Kasumi-1 (cell line): ENCODE data around the gene PNCK.
"Not testable (repeated sequence)": the region's sequence is repeated elsewhere in the genome, so short reads cannot be mapped to it uniquely, and the experiment has no call there.

Experiments used
- DNase-seq, 2 experiments: peaks; one replicate each; lab custom pipeline; 2025; lab: John Stamatoyannopoulos, UW

Gene PNCK

DNA sequence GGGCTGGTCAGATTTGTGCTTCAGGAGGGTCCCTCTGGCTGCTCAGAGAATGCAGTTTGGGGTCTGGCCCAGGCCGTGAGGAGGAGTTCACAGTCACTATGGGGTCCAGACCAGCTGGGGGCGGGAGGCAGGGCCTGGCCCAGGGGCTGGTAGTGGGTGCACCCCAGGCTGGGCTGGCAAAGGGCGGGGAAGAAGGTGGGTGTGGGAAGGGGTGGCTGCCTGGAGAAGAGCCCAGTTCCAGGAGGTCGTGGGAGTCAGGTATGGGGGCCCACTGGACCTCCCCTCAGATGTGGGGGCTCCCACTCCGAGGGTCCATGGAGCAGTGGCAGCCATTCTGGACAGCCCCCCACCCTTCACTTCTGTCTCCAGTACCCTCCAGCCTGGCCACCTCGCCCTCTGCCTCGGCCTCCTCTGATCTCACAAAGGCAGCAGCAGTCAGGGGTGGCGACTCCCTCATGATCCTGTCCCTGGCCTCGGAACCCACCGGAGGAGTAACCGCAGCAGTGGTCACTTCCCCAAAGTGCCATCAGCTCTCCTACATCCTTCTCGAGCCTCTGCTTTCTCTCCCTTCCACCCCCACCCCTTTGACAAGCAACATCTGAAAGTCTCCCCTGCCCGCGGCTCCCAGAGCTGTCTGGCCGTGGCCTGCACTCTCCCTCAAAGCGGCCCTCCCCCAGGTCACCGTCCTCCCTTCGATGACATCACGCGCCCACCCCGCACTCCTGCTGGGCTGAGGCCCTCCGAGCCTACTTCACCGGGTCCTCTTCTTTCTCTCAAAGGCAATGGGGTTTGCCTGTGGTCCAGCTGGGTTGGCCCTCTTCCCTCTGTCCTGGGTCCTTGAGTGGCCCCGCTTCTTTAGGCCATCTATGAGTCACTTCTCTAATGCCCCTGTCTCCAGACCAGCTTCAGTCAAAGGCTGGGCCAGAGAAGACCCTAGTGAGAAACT, 12.4 kb upstream of the PNCK start:
- DNase-seq = no peak

- no peak for DNase-seq
Observed at GRCh38 chrX:153685156-153685536, 11.5 kb upstream of the PNCK start.

DNA sequence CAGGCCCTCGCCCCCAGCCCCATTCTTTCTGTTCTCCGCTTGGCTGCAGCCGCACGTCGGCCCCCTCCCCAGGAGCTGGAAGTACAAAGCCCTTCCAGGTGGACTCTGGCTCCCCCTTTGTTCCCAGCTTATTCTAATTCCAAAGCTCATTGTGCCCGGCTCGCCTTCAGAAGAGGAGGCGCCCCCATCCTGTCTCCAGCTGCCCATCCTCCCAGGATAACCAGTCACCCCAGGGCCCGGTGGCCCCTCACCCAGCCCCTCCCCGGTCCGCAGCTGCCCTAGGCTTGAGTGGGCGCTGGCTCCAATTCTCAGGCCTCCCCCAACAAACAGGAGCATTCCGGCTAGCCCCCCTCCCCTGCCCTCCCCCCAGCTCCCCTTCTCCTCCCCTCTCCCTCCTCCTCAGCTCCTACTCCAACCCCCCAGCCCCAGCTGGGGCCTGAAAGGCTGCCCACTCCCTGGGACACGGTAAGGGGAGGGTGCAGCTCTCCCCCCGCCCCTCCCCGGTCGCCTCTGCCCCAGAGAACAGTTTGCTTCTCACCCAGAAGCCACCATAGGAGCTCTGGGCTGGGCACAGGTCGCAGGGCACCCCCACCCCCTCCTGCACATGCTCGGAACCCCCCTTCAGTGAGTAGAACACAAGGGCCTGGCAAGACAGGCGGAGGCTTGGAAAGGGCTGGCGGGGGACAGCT, 11.0 kb upstream of the PNCK start:
- no peak for DNase-seq

- not testable (repeated sequence) for DNase-seq
Observed at GRCh38 chrX:153683486-153683885, 9.9 kb upstream of the PNCK start.

GRCh38 chrX:153681175-153681574, 7.6 kb upstream of the PNCK start:
- no peak for DNase-seq

DNA sequence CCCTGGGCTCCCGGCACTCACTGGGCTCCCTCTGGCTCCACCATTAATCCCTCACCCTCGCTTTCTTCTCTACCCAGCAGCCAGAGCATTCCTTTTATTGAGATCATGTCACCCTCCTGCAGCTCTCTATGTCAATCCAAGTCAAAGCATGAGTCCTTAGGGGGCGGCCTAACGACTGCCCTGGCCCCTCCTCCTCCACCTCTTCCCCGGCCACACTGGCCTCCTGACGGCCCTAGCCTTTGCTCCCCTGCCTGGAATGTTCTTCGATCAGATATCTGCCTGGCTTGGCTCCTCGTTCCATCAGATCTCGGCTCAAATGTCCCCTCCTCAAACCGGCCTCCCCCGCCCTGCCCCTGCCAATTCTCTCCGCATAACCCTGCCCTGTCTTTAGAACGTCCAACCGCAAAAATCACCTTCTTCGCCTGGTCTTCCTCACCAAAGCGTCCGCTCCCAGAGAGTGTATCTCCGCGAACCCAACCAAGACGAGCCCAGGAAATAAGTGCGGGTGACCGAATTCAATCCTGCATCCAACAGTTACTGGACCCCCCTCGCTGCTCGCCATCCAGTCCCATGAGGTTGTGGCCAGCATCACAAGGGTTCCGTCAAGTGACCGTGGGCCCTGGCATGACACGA, 722 bp upstream of the PNCK start:
- no peak for DNase-seq

DNA sequence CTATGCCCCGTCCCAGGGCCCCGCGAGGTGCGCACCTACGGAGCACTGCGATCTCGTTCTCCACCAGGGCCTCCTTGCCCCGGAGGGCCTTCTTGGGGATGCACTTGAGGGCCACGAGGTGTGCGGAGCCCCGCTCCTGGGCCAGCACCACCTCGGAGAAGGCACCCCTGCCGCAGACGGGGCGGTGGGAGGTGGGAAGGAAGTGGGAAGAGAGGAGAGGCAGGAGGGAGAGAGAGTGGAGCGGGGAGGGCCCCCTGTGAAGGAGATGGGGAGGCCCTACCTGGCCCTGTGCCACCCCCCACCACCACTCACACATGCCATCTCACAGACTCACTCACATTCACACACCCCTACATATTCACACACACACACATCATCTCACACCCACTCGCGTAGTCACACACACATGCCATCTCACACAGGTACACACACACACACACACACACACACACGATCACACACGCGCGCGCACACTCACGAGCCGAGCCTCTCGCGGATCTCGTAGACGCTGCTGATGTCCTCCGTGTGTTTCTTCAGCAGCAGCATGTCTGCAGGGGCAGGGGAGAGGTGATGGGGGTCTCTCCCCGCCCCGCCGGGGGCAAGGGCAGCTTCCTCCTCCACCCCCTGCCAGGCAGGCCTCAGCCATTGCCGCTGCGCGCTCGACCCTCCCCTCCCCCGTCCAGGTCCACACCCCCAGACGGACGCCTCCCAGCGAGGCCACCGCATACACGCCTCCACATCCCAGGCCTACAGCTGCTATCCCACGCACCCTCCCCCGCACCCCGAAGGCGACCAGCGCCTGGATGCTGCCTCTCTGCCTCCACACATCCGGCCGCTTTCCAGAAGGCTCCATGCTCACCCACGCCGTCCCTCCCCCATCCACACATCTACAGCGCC, 834 bp downstream of the PNCK start:
- no peak for DNase-seq

- no peak for DNase-seq
Observed at GRCh38 chrX:153671589-153672530, 1.8 kb downstream of the PNCK start.

DNA sequence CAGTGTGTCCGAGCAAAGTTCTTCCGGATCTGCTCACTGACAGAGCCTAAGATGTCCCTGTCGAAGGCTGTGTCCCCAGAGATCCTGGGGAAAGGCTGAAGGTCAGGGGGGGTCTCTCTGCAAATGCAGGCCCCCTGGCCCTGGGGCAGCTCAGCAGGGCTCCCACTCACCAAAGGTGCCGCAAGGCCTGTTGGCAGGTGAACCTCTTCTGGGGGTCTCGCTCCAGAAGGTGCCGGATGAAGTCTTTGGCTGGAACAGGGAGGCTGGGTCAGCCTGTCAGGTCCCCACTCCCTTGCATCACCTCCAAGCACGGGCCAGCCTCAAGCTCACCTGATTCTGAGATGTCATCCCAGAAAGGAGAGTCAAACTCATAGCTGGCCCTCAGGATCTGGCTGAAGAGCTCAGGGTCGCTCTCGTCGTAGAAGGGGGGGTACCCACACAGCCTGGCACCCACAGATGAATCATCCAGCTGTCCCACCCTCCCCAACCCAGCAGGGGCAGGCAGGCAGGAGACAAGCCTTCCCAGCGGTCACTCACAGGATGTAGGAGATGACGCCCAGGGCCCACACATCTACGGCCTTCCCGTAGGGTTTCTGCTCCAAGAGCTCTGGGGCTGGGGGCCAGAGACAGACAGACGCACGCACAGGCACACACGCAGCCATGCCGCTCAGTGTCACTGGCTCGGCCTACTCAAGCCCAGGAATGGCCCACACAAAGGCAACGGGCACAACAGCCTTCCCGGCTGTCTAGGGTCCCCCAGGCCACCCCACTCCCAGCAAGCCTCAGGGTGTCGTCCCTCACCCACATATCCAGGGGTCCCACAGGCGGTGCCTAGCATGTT, 2.6 kb downstream of the PNCK start:
- DNase-seq = no peak

DNA sequence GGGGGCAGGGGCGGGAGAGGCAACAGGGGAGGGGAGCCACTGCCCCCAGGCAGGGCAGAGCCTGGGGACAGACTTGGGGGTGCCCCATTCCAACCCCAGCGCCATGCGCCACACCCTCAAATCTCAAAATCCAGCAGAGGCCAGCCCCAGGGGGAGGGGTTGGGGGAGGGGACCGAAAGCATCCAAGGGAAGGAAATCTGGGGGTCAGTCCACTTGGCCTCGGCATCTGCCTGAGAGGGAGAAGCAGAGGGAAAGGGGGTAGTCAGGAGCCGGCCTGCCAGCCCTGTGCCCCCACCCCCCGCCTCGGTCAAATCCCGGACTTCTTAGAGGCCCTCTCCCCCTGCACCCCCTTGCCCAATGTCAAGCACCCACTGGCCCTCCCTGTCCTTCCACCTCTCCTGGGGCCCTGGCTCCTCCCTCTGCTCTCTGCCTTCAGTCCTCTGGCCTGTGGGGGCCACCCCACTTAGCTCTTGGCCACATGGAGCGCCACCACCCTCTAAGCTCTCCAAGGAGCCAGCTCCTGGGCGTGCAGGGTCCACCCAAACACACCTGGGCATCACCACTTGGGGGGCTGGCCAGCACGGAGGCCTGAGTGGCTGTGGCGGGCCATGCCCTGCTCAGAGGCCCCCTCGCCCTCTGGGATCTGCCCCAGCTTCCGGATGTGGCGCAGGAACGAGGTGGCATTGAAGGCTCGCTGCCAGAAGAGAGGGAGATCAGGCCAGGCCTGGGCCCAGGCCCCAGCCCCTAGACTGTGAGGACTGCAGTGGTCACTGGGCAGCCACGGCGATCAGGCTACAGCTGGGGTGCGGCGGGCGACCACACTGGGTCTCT, 3.5 kb downstream of the PNCK start:
- no peak for DNase-seq

GRCh38 chrX:153669174-153669890, 4.3 kb downstream of the PNCK start:
- peak in 1 of 2 experiments; percentile 11 for DNase-seq

GRCh38 chrX:153668423-153669173, 5.0 kb downstream of the PNCK start:
- no peak for DNase-seq

DNA sequence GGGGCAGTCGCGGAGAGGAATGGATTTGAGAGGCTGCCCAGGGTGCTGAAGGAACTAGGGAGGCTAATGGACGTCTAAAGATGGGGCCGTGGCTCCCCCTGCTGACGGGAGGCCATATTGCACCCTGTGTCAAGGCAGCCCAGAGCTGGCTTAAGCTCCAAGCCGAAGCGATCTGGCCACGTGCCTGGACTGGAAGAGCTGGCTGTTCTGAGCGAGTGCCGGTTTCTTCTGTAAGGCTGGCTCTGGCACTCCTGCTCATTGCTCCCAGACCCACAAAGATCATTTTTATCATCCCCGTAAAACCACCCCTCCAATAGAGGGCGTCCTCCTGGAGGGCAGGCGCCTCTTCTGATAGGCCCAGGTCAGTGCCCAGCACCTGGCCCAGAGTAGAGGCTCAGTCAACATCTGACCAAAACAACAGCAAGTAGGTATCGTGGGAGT, 5.6 kb downstream of the PNCK start:
- peak; percentile 59 to 68 for DNase-seq

GRCh38 chrX:153667281-153667955, 6.2 kb downstream of the PNCK start:
- no peak for DNase-seq

DNA sequence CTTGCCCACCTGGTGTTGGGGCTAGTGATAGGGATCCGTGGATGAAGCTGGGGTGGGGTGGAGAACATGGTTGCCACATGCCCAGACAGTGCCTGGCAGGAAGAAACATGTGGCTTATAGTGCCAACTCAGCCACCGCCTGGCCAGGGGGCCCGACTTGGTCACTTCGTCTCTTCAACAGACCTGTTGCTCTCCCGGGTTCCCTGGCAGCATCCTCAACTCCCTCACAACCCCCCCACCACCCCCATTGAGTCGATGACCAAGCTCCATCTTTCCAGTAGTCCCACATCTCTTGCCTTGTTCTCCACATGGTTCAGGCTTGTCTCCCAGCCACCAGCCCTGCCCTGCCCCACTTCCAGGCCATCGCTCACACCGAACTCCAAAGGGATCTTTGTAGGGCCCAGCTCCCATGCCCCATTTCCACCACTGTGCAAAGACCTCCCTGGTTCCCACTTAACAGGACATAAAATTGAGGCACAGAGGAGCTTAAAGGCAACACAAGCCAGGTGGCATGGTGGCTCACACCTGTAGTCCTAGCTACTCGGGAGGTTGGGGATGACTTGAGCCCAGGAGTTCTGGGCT, 7.8 kb downstream of the PNCK start:
- no peak for DNase-seq

- DNase-seq = no peak
Observed at GRCh38 chrX:153662266-153662665, 11.3 kb downstream of the PNCK start.
